ENCODE measurements around the gene PTGES3L.

DNA sequence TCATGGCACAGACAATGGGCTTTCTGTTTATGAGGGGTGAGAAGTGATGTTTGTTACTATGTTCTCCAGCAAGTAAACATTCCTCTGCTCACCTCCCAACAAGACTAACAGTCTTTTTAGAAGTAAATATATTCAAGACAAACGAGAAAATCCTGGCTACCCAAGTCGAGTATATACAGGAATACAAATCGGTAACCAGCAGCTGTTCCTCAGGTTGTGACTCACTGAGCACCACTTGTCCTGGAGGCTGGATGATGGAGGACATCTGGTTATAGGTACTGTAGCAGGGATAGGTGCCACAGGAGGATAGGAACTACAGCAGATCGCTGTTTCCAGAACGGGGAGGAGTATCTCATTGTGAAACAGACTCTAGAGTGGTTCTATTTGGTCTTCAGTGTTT lies 13.0 kb upstream of the PTGES3L start:
- TF ChIP-seq NFIC (IDR thresholded peaks at IDR 0.05; ENCODE audit: borderline replicate concordance) = no peak
- TF ChIP-seq CTCF (IDR thresholded peaks at IDR 0.05) = no peak
- TF ChIP-seq FOSL2 (IDR thresholded peaks at IDR 0.05; ENCODE audit: borderline replicate concordance, low read depth) = no peak
- TF ChIP-seq, protein P1, sequence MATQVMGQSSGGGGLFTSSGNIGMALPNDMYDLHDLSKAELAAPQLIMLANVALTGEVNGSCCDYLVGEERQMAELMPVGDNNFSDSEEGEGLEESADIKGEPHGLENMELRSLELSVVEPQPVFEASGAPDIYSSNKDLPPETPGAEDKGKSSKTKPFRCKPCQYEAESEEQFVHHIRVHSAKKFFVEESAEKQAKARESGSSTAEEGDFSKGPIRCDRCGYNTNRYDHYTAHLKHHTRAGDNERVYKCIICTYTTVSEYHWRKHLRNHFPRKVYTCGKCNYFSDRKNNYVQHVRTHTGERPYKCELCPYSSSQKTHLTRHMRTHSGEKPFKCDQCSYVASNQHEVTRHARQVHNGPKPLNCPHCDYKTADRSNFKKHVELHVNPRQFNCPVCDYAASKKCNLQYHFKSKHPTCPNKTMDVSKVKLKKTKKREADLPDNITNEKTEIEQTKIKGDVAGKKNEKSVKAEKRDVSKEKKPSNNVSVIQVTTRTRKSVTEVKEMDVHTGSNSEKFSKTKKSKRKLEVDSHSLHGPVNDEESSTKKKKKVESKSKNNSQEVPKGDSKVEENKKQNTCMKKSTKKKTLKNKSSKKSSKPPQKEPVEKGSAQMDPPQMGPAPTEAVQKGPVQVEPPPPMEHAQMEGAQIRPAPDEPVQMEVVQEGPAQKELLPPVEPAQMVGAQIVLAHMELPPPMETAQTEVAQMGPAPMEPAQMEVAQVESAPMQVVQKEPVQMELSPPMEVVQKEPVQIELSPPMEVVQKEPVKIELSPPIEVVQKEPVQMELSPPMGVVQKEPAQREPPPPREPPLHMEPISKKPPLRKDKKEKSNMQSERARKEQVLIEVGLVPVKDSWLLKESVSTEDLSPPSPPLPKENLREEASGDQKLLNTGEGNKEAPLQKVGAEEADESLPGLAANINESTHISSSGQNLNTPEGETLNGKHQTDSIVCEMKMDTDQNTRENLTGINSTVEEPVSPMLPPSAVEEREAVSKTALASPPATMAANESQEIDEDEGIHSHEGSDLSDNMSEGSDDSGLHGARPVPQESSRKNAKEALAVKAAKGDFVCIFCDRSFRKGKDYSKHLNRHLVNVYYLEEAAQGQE (IDR thresholded peaks at IDR 0.05; ENCODE audit: low read depth, low read length) = no peak
- no peak for TF ChIP-seq RAD21 (IDR thresholded peaks at IDR 0.05; ENCODE audit: low read length)
- no peak for TF ChIP-seq POLR2AphosphoS5 (IDR thresholded peaks at IDR 0.05; ENCODE audit: low read depth, low read length)
- no peak for TF ChIP-seq GABPA (IDR thresholded peaks at IDR 0.05; ENCODE audit: low read depth)
- TF ChIP-seq TCF12 (IDR thresholded peaks at IDR 0.05) = no peak
- TF ChIP-seq, protein P2, sequence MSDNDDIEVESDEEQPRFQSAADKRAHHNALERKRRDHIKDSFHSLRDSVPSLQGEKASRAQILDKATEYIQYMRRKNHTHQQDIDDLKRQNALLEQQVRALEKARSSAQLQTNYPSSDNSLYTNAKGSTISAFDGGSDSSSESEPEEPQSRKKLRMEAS (IDR thresholded peaks at IDR 0.05; ENCODE audit: low read depth) = no peak
